B cell (primary cell): ENCODE measurements around the gene HOXB4. TPM values are rescaled to one million over a fixed set of nuclear protein-coding genes. Genes with fewer than 3 reads are reported as not detected.

Experiments used
- ATAC-seq: fragments of 200-7000 bp; cut with Tn5 transposase; one replicate; pipeline ENCODE4 v1.10.0; 2021; ENCODE audit warnings: low read depth, mild to moderate bottlenecking, moderate number of reproducible peaks, moderate library complexity
- CTCF ChIA-PET: fragments of 350-600 bp; sonication (Branson Sonifier 250); formaldehyde crosslinking; loops from one replicate; lab custom pipeline; 2021; ENCODE audit warnings: antibody characterized with exemption, inconsistent platforms; lab: Charles Lee
- POLR2A ChIA-PET: fragments of 350-600 bp; sonication (Branson Sonifier 250); formaldehyde crosslinking; loops from one replicate; lab custom pipeline; 2021; ENCODE audit warnings: antibody characterized with exemption; lab: Charles Lee
- DNase-seq: peaks from one replicate; pipeline ENCODE4 v3.0.0; 2013
- H2AFZ ChIP-seq: 2 replicates; pipeline ENCODE4 v1.6.1; 2012; ENCODE audit warnings: mild to moderate bottlenecking, low read depth, low read length; ENCODE audit not compliant: insufficient read depth, poor library complexity, severe bottlenecking
- H3K27ac ChIP-seq, 2 donors: 1 replicate in 1 of 2; 2 replicates in 1 of 2; pipeline ENCODE4 v1.5.1; 2012 to 2013; ENCODE audit warnings: low read length in 2 of 2, mild to moderate bottlenecking in 2 of 2, moderate library complexity in 1 of 2
- H3K27me3 ChIP-seq, 4 experiments: fragments of 200-600 bp in 1 of 4; sonication (generic) in 1 of 4; replicated peaks in 1 of 4; 1 replicate in 2 of 4; 2 replicates in 2 of 4; pipeline versions ENCODE4 v1.6.1 to v1.7.0; 2013 to 2016; ENCODE audit warnings: low read length in 3 of 4, mild to moderate bottlenecking in 2 of 4, mixed read lengths in 1 of 4, moderate library complexity in 1 of 4; ENCODE audit not compliant: insufficient read depth in 4 of 4, control insufficient read depth in 3 of 4; ENCODE audit errors: control extremely low read depth in 1 of 4
- H3K36me3 ChIP-seq, 2 experiments: replicated peaks in 1 of 2; 1 replicate in 1 of 2; 2 replicates in 1 of 2; pipeline versions ENCODE4 v1.6.1 to v1.7.1; 2013; ENCODE audit warnings: low read length in 1 of 2; ENCODE audit not compliant: insufficient read depth in 2 of 2, control insufficient read depth in 1 of 2; ENCODE audit errors: control extremely low read depth in 1 of 2, extremely low read depth in 1 of 2
- H3K4me1 ChIP-seq, 2 donors: fragments of 200-600 bp in 1 of 2; sonication (generic) in 1 of 2; 1 replicate in 1 of 2; 2 replicates in 1 of 2; pipeline versions ENCODE4 v1.5.1 to v1.6.1; 2013 to 2017; ENCODE audit warnings: low read length in 2 of 2; ENCODE audit not compliant: control insufficient read depth in 2 of 2, insufficient read depth in 2 of 2
- H3K4me2 ChIP-seq: replicated peaks from 2 replicates; pipeline ENCODE3; 2012; ENCODE audit warnings: mild to moderate bottlenecking, low read depth, low read length; ENCODE audit not compliant: poor library complexity, severe bottlenecking
- H3K4me3 ChIP-seq, 5 experiments: fragments of 200-600 bp in 1 of 5; sonication (generic) in 1 of 5; 1 replicate in 3 of 5; 2 replicates in 2 of 5; pipeline versions ENCODE4 v1.5.1 to v1.7.0; 2011 to 2016; ENCODE audit warnings: low read length in 4 of 5, mild to moderate bottlenecking in 4 of 5, low read depth in 2 of 5, control low read depth in 1 of 5, moderate library complexity in 1 of 5; ENCODE audit not compliant: insufficient read depth in 1 of 5; ENCODE audit errors: control extremely low read depth in 1 of 5, extremely low read depth in 1 of 5
- H3K79me2 ChIP-seq: fragments of 200-600 bp; sonication (generic); one replicate; pipeline ENCODE4 v1.6.0; 2016; ENCODE audit warnings: low read length; ENCODE audit not compliant: control insufficient read depth, insufficient read depth
- H3K9ac ChIP-seq: fragments of 200-600 bp; sonication (generic); 2 replicates; pipeline ENCODE4 v1.6.1; 2017; ENCODE audit warnings: mild to moderate bottlenecking, low read length, moderate library complexity
- H3K9me3 ChIP-seq, 3 donors: one replicate each; pipeline versions ENCODE4 v1.6.1 to v1.7.1; 2013; ENCODE audit warnings: low read length in 2 of 3; ENCODE audit not compliant: control insufficient read depth in 2 of 3, insufficient read depth in 1 of 3; ENCODE audit errors: control extremely low read depth in 1 of 3
- H4K20me1 ChIP-seq: 2 replicates; pipeline ENCODE4 v1.6.0; 2012; ENCODE audit warnings: mild to moderate bottlenecking, low read length; ENCODE audit not compliant: insufficient read depth, control insufficient read depth, poor library complexity, severe bottlenecking
- H3K27ac Mint-ChIP-seq: one replicate; pipeline ENCODE4 v1.8.0; 2021; ENCODE audit warnings: mixed read lengths
- H3K27me3 Mint-ChIP-seq: one replicate; pipeline ENCODE4 v1.8.0; 2021; ENCODE audit warnings: mixed read lengths
- H3K4me1 Mint-ChIP-seq: one replicate; pipeline ENCODE4 v1.8.0; 2021; ENCODE audit warnings: mixed read lengths
- H3K4me3 Mint-ChIP-seq: one replicate; pipeline ENCODE4 v1.8.0; 2021; ENCODE audit warnings: mixed read lengths
- H3K9me3 Mint-ChIP-seq: one replicate; pipeline ENCODE4 v1.8.0; 2022; ENCODE audit warnings: mixed read lengths; ENCODE audit not compliant: insufficient read depth
- CTCF ChIP-seq: fragments of 200-600 bp; IDR thresholded peaks from one replicate; pipeline ENCODE4 v1.8.0; 2022; ENCODE audit warnings: antibody characterized with exemption, mild to moderate bottlenecking
- EZH2 ChIP-seq: IDR thresholded peaks from 2 replicates; pipeline ENCODE4 v1.6.1; 2012; ENCODE audit warnings: borderline replicate concordance, low read depth, mild to moderate bottlenecking, moderate library complexity, low read length; ENCODE audit not compliant: insufficient read depth, poor library complexity, severe bottlenecking
- WGBS: methylation state at CpG from one replicate; pipeline ENCODE4 v1.1.5; 2013; ENCODE audit warnings: missing lambda C conversion rate; ENCODE audit not compliant: insufficient coverage; 5-methylcytosine and 5-hydroxymethylcytosine counted together
- intact Hi-C: fragments of 100-400 bp; cut with micrococcal nuclease; formaldehyde crosslinking; loops from one replicate; pipeline ENCODE4 v1.10.0; 2022
- polyA plus RNA-seq: library from polyadenylated mRNA; depleted of rRNA; stranded (reverse); fragments of >200 nt; gene quantifications from 2 replicates; pipeline ENCODE4 v1.2.3, GENCODE V29; 2012
- total RNA-seq, 2 donors: library from RNA; stranded (reverse); fragments of 120-200 nt in 1 of 2; gene quantifications; 1 replicate in 1 of 2; 2 replicates in 1 of 2; pipeline versions ENCODE4 v1.2.3 to v1.2.4, GENCODE V29; 2013 to 2022

The HOXB4 gene
- total and polyA plus RNA-seq, 2 donors (not counting 1 experiment from before 2014, with no cell fraction given): 0.85 to 1.7 TPM

- DNase-seq (peak; percentile 19), ATAC-seq (no peak)
- POLR2A ChIA-PET: interaction anchor here (0.5 to 1.6 kb wide), 3 partner anchors 18 to 166 kb away, joined by 3 to 6 read pairs (median 4); no protein-coding TSS in a partner anchor
- Mint-ChIP-seq H3K27me3 (peaks cover 90% of the 10 kb centered on the region), H3K4me3 (peak overlapping the region; percentile 53), H3K27ac (peak overlapping the region; percentile 32), H3K9me3 (no peaks in the 10 kb centered on the region), H3K4me1 (peaks cover 36% of the 10 kb centered on the region)
- peaks cover 46 to 56% of the 10 kb centered on the region in 2 donors for H3K4me1 ChIP-seq
- H3K79me2 ChIP-seq: no peaks in the 10 kb centered on the region
- TF ChIP-seq CTCF: no peak
- no peak for TF ChIP-seq EZH2
- no peak overlapping the region for H3K9ac ChIP-seq
- no peak overlapping the region for H3K4me2 ChIP-seq
- H3K9me3 ChIP-seq: peaks cover 0 to 12% (median 0%) of the 10 kb centered on the region in 3 donors
- CTCF ChIA-PET: interaction anchor here (0.7 to 5.6 kb wide), 10 partner anchors 16 to 283 kb away, joined by 3 to 68 read pairs (median 5); no protein-coding TSS in a partner anchor
- peaks cover 0 to 99% (median 84%) of the 10 kb centered on the region in 4 experiments for H3K27me3 ChIP-seq
- H2AFZ ChIP-seq: no peak overlapping the region
- no peaks in the 10 kb centered on the region for H3K36me3 ChIP-seq
- intact Hi-C loops: loop anchor here (2.0 kb wide), 2 partner anchors 13 to 255 kb away; partner anchors contain the start of gene HOXB4
- WGBS: 80% methylated on average over 1 of the region's 10 CpGs
- H4K20me1 ChIP-seq: no peaks in the 10 kb centered on the region
- no peak overlapping the region for H3K27ac ChIP-seq
- H3K4me3 ChIP-seq: no peak overlapping the region
Measured at GRCh38 chr17:48591255-48592056, 13.3 kb upstream of the HOXB4 start.
